H9 (cell line): ENCODE results near the gene MFSD12. TPM values are rescaled to one million over a fixed set of nuclear protein-coding genes. Genes with fewer than 3 reads are reported as not detected.

Experiments used
- DNase-seq: peaks from one replicate; pipeline ENCODE4 v3.0.0-alpha.2; 2017
- H2AFZ ChIP-seq: one replicate; pipeline ENCODE4 v1.6.1; 2013; ENCODE audit warnings: mild to moderate bottlenecking, low read length, control low read depth, moderate library complexity
- H2AK5ac ChIP-seq: 2 replicates; pipeline ENCODE4 v1.6.1; 2013; ENCODE audit warnings: low read length, control low read depth, mixed read lengths; ENCODE audit not compliant: insufficient read length
- H2BK120ac ChIP-seq: one replicate; pipeline ENCODE4 v1.6.1; 2013; ENCODE audit warnings: low read depth, mild to moderate bottlenecking, low read length, control low read depth, inconsistent platforms; ENCODE audit not compliant: poor library complexity, severe bottlenecking
- H2BK12ac ChIP-seq: 2 replicates; pipeline ENCODE4 v1.6.1; 2013; ENCODE audit warnings: low read length, control low read depth, mixed read lengths, low read depth; ENCODE audit not compliant: insufficient read length
- H2BK15ac ChIP-seq: 2 replicates; pipeline ENCODE4 v1.6.1; 2013; ENCODE audit warnings: low read depth, low read length, control low read depth
- H2BK20ac ChIP-seq: one replicate; pipeline ENCODE4 v1.6.1; 2013; ENCODE audit warnings: low read depth, mild to moderate bottlenecking, low read length, control low read depth, inconsistent platforms; ENCODE audit not compliant: poor library complexity, severe bottlenecking
- H2BK5ac ChIP-seq: 2 replicates; pipeline ENCODE4 v1.6.1; 2013; ENCODE audit warnings: low read length, control low read depth, mixed read lengths; ENCODE audit not compliant: insufficient read length
- H3K14ac ChIP-seq: 2 replicates; pipeline ENCODE4 v1.6.1; 2013; ENCODE audit warnings: low read length, control low read depth; ENCODE audit not compliant: insufficient read depth
- H3K18ac ChIP-seq: 2 replicates; pipeline ENCODE4 v1.6.1; 2013; ENCODE audit warnings: low read depth, mild to moderate bottlenecking, mixed read lengths, low read length, control low read depth; ENCODE audit not compliant: insufficient read length
- H3K23ac ChIP-seq: 2 replicates; pipeline ENCODE4 v1.6.1; 2013; ENCODE audit warnings: low read length, control low read depth, mixed read lengths, low read depth; ENCODE audit not compliant: insufficient read length
- H3K23me2 ChIP-seq: 2 replicates; pipeline ENCODE4 v1.6.1; 2013; ENCODE audit warnings: low read depth, mild to moderate bottlenecking, mixed read lengths, low read length, control low read depth; ENCODE audit not compliant: insufficient read length, poor library complexity, severe bottlenecking
- H3K27ac ChIP-seq: 2 replicates; pipeline ENCODE4 v1.5.1; 2013; ENCODE audit warnings: low read length, control low read depth, mixed read lengths, low read depth; ENCODE audit not compliant: insufficient read length
- H3K27me3 ChIP-seq: 2 replicates; pipeline ENCODE4 v1.6.1; 2013; ENCODE audit warnings: low read length, control low read depth, inconsistent platforms; ENCODE audit not compliant: insufficient read depth
- H3K4ac ChIP-seq: 2 replicates; pipeline ENCODE4 v1.6.1; 2013; ENCODE audit warnings: low read depth, mild to moderate bottlenecking, control low read depth, inconsistent platforms, low read length, moderate library complexity
- H3K4me1 ChIP-seq: 2 replicates; pipeline ENCODE4 v1.6.1; 2013; ENCODE audit warnings: low read length, control low read depth, inconsistent platforms; ENCODE audit not compliant: insufficient read depth
- H3K4me2 ChIP-seq: 2 replicates; pipeline ENCODE4 v1.6.1; 2013; ENCODE audit warnings: low read length, control low read depth, mixed read lengths; ENCODE audit not compliant: insufficient read length, insufficient read depth
- H3K56ac ChIP-seq: 2 replicates; pipeline ENCODE4 v1.6.1; 2013; ENCODE audit warnings: low read depth, mild to moderate bottlenecking, mixed read lengths, low read length, control low read depth; ENCODE audit not compliant: insufficient read length
- H3K79me1 ChIP-seq: 2 replicates; pipeline ENCODE4 v1.6.1; 2013; ENCODE audit warnings: low read depth, mild to moderate bottlenecking, moderate library complexity, low read length, control low read depth, inconsistent platforms; ENCODE audit not compliant: insufficient read depth, poor library complexity, severe bottlenecking
- H3K79me2 ChIP-seq: 2 replicates; pipeline ENCODE4 v1.6.1; 2013; ENCODE audit warnings: low read length, control low read depth, inconsistent platforms; ENCODE audit not compliant: insufficient read depth
- H3K9ac ChIP-seq: 2 replicates; pipeline ENCODE4 v1.6.1; 2013; ENCODE audit warnings: low read length, control low read depth, mixed read lengths; ENCODE audit not compliant: insufficient read length; ENCODE audit errors: extremely low read depth
- H3K9me3 ChIP-seq: one replicate; pipeline ENCODE4 v1.6.1; 2013; ENCODE audit warnings: low read depth, low read length, inconsistent platforms; ENCODE audit not compliant: control insufficient read depth
- H3T11ph ChIP-seq: one replicate; pipeline ENCODE4 v1.6.1; 2013; ENCODE audit warnings: mild to moderate bottlenecking, low read length, control low read depth, inconsistent platforms
- H4K20me1 ChIP-seq: one replicate; pipeline ENCODE4 v1.6.1; 2013; ENCODE audit not compliant: control insufficient read depth, insufficient read length, insufficient read depth
- H4K5ac ChIP-seq: 2 replicates; pipeline ENCODE4 v1.6.1; 2013; ENCODE audit warnings: low read depth, mild to moderate bottlenecking, mixed read lengths, low read length, control low read depth; ENCODE audit not compliant: insufficient read length
- H4K8ac ChIP-seq: replicated peaks from 2 replicates; pipeline ENCODE4 v1.6.1; 2013; ENCODE audit warnings: low read length, control low read depth, mixed read lengths, low read depth; ENCODE audit not compliant: insufficient read length
- H4K91ac ChIP-seq: 2 replicates; pipeline ENCODE4 v1.6.1; 2013; ENCODE audit warnings: low read depth, mild to moderate bottlenecking, moderate library complexity, mixed read lengths, low read length, control low read depth; ENCODE audit not compliant: insufficient read length
- H3K27ac Mint-ChIP-seq, 3 experiments: 2 replicates in 2 of 3; 3 replicates in 1 of 3; pipeline ENCODE4 v1.8.0; 2020 to 2021; ENCODE audit warnings: mixed read lengths in 3 of 3, mild to moderate bottlenecking in 1 of 3, moderate library complexity in 1 of 3
- H3K27me3 Mint-ChIP-seq: 2 replicates; pipeline ENCODE4 v1.8.0; 2021; ENCODE audit warnings: low read depth, mild to moderate bottlenecking, moderate library complexity, mixed read lengths
- H3K36me3 Mint-ChIP-seq, 3 experiments: 2 replicates in 2 of 3; 3 replicates in 1 of 3; pipeline ENCODE4 v1.8.0; 2020 to 2021; ENCODE audit warnings: low read depth in 3 of 3, mixed read lengths in 3 of 3; ENCODE audit not compliant: insufficient read depth in 1 of 3
- H3K4me1 Mint-ChIP-seq, 2 experiments: 2 replicates each; pipeline ENCODE4 v1.8.0; 2020; ENCODE audit warnings: mixed read lengths in 2 of 2
- H3K4me3 Mint-ChIP-seq, 2 experiments: 2 replicates in 1 of 2; 3 replicates in 1 of 2; pipeline ENCODE4 v1.8.0; 2020 to 2021; ENCODE audit warnings: mild to moderate bottlenecking in 2 of 2, mixed read lengths in 2 of 2, moderate library complexity in 1 of 2
- H3K9me3 Mint-ChIP-seq, 2 experiments: 2 replicates in 1 of 2; 3 replicates in 1 of 2; pipeline ENCODE4 v1.8.0; 2020; ENCODE audit warnings: mild to moderate bottlenecking in 2 of 2, mixed read lengths in 2 of 2, moderate library complexity in 1 of 2
- WGBS: extraction: QIAGEN DNeasy Blood & Tissue Kit; methylation state at CpG from one replicate; pipeline ENCODE4 v1.1.7; 2013; ENCODE audit warnings: missing lambda C conversion rate, low lambda C conversion rate, mixed read lengths; ENCODE audit not compliant: insufficient read length; ENCODE audit errors: extremely low coverage; 5-methylcytosine and 5-hydroxymethylcytosine counted together
- total RNA-seq: library from RNA; stranded (reverse); gene quantifications from 2 replicates; pipeline ENCODE4 v1.2.1, GENCODE V29; 2021
- TF ChIP-seq, protein P1 (sequence below): fragments of 200-600 bp; sonication (generic); conservative IDR thresholded peaks from 3 replicates; pipeline ENCODE4 v1.8.0; 2021; ENCODE audit warnings: antibody characterized with exemption, mild to moderate bottlenecking

Gene MFSD12
- total RNA-seq, 1 experiment from 2014 or later, result 58.8 TPM

DNA sequence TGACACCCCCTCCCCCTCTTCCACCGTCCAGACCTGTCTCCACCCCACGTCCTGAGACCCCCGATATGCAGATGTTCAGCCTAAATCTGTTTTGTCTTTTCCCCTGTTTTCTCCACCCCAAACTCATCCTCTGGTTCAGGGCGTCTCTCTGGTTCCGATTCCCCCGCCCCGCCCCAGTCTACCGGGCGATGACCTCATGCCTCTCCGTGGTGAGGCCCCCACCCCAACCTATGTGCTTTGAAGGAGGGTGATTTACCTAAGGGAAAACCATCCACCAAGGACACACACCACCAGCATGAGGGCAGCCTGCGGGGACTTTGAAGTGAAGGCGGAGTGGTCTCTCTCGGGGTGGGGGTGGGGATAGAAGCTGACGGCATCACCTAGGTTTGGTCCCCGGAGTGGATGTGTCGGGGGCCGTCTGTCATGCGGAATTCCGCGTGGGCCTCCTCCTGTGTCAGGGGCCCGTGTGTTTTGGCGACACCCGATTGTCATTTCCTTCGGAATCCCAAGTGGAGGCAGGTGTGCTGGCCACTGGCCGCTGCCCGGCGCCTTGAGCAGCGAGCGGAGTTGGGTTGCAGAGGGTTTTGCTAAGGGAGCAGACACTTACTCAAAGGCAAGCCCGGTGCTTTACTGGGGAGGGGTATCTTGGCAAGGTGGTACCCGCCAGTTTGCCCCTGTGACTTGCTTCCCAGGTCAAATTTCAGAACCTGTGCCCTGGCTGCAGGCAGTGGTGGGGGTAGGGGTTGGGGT is 49.8 kb downstream of the MFSD12 start:
- Mint-ChIP-seq H3K4me3 (peak overlapping the region; percentile 79 to 93), H3K36me3 (peaks cover 10 to 34% (median 19%) of the 10 kb centered on the region in 3 experiments; a peak in 6 of 7 replicates), H3K27ac (peak overlapping the region in 2 of 3 experiments; percentile 40 to 87; a peak in 4 of 7 replicates), H3K9me3 (no peaks in the 10 kb centered on the region; a peak in 1 of 5 replicates), H3K4me1 (peaks cover 16 to 40% of the 10 kb centered on the region in 2 experiments), H3K27me3 (no peaks in the 10 kb centered on the region)
- no peak overlapping the region for H4K91ac ChIP-seq
- H2BK120ac ChIP-seq, result no peak overlapping the region
- H3K79me2 ChIP-seq, result peaks cover 3% of the 10 kb centered on the region; the same call in 1 of the 2 replicates
- no peak overlapping the region for H3K23ac ChIP-seq
- WGBS, result no CpG with 5 or more reads among the region's 31 CpGs
- DNase-seq, result peak; percentile 79
- peak overlapping the region; percentile 17 for H3K9ac ChIP-seq
- no peaks in the 10 kb centered on the region for H3K79me1 ChIP-seq
- H3K27ac ChIP-seq, result no peak overlapping the region
- H4K5ac ChIP-seq, result no peak overlapping the region
- H3K9me3 ChIP-seq, result no peaks in the 10 kb centered on the region
- no peak overlapping the region for H2BK20ac ChIP-seq
- no peak overlapping the region for H2AFZ ChIP-seq
- H2AK5ac ChIP-seq, result no peak overlapping the region
- H3K4ac ChIP-seq, result no peak overlapping the region
- no peak overlapping the region for H4K8ac ChIP-seq
- no peaks in the 10 kb centered on the region for H3K27me3 ChIP-seq
- H2BK5ac ChIP-seq, result no peak overlapping the region
- peak overlapping the region; percentile 86 for H3K4me2 ChIP-seq
- no peak overlapping the region; the same call in 1 of the 2 replicates for H3K14ac ChIP-seq
- H3K4me1 ChIP-seq, result no peaks in the 10 kb centered on the region
- no peak overlapping the region for H3K18ac ChIP-seq
- H3T11ph ChIP-seq, result no peak overlapping the region
- no peak overlapping the region for H2BK15ac ChIP-seq
- H4K20me1 ChIP-seq, result no peaks in the 10 kb centered on the region
- no peak overlapping the region for H3K56ac ChIP-seq
- peaks cover 15% of the 10 kb centered on the region for H3K23me2 ChIP-seq
- TF ChIP-seq, protein P1, sequence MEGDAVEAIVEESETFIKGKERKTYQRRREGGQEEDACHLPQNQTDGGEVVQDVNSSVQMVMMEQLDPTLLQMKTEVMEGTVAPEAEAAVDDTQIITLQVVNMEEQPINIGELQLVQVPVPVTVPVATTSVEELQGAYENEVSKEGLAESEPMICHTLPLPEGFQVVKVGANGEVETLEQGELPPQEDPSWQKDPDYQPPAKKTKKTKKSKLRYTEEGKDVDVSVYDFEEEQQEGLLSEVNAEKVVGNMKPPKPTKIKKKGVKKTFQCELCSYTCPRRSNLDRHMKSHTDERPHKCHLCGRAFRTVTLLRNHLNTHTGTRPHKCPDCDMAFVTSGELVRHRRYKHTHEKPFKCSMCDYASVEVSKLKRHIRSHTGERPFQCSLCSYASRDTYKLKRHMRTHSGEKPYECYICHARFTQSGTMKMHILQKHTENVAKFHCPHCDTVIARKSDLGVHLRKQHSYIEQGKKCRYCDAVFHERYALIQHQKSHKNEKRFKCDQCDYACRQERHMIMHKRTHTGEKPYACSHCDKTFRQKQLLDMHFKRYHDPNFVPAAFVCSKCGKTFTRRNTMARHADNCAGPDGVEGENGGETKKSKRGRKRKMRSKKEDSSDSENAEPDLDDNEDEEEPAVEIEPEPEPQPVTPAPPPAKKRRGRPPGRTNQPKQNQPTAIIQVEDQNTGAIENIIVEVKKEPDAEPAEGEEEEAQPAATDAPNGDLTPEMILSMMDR, result no peak
- no peak overlapping the region for H2BK12ac ChIP-seq
